ENCODE results near the gene ZSCAN16.

DNA sequence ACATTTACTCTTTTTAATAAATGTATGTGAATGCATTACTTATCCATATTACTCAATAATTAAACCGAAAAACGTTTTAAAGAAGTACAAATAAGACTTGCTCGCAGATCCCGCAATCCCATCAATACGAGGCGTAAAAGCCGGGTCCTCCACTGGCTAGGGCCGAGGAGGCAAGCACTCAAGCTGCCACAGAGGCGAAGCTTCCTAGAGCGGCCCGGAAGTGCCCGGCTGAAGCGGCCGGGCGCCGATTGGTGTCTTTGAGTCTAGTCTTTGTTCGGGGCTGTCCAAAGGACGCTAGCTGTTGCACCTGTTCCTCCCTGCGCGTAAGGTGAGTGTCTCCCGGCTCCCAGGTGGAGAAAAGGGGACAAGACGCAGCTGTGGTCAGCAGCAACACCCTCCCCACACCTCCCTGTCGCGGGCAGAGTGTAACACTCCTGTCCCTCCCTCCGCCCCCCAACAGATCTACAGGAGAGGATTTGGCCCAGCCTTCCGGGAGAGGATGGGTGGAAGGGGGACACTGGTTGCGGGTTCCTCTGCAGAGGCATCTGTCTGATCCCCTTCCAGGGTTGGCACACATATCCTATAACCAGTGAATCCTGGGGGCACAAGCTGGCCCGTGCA lies at the start of gene ZSCAN16:
- TF ChIP-seq CTCF (IDR thresholded peaks at IDR 0.05; ENCODE audit: insufficient read depth, low read length) = no peak
- peak; percentile 70 for TF ChIP-seq POLR2AphosphoS5 (IDR thresholded peaks at IDR 0.05; ENCODE audit: low read depth)
- peak; percentile 9; the same call in 1 of the 2 replicates for TF ChIP-seq SPI1 (IDR thresholded peaks at IDR 0.05; ENCODE audit: borderline replicate concordance, low read depth)
